Measurements from ENCODE around the gene TAL2. TPM values are rescaled to one million over a fixed set of nuclear protein-coding genes. Genes with fewer than 3 reads are reported as not detected.

TAL2 gene
- total RNA-seq, 1 experiment from 2014 or later = not detected

DNA sequence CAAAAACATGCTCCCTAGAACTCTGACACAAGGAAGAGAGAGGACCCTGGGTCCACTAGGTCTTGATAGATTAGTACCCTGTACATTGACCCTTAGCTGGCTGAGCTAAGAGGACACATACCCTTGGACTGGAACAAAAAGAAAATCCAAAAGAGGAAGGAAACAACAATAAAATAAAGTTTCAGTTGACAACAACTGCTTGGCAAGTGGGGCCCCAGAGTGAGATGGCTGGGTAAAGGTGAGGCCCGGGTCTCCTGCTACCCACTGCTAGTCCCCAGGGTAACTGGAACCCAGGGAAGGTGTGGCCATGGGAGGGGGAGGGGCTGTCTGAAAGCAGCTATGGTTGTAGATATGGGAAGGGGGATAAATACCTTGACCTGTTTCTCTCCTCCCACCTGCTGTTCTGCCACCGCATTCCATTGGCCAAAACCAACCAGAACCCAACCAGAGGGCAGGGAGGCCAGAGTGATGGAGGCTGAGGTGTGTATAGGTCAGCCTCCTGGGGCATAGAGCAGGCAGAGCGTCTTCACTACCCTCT lies 11.7 kb downstream of the TAL2 start:
- intact Hi-C loops (cut with micrococcal nuclease; ENCODE audit: unreplicated experiment) = no loop called here
- H3K27me3 ChIP-seq (ENCODE audit: control insufficient read depth, insufficient read depth, low read length) = no peaks in the 10 kb centered on the region
- CTCF ChIA-PET = no interaction called here
- H3K9me3 ChIP-seq (ENCODE audit: control insufficient read depth, insufficient read depth, low read depth, low read length) = no peaks in the 10 kb centered on the region
- no TSS peak for BruUV-seq (replicated peaks)
- POLR2A ChIA-PET = no interaction called here
- H3K4me3 ChIP-seq (ENCODE audit: low read depth in 2 of 2, low read length in 2 of 2) = no peak overlapping the region
- no peaks in the 10 kb centered on the region for H3K36me3 ChIP-seq (ENCODE audit: control insufficient read depth, insufficient read depth, low read length)
- in situ Hi-C loops (cut with HindIII; ENCODE audit: low pct_unique_long_range_greater_than_20kb, low sequenced_read_pairs) = no loop called here
- no peak overlapping the region for H3K27ac ChIP-seq (ENCODE audit: low read length)
- ATAC-seq (no peak), DNase-seq (ENCODE audit: low read depth, low spot score) (no peak)
- no peaks in the 10 kb centered on the region for H3K4me1 ChIP-seq (ENCODE audit: control insufficient read depth, insufficient read depth, low read length)
- TF ChIP-seq, protein P1, sequence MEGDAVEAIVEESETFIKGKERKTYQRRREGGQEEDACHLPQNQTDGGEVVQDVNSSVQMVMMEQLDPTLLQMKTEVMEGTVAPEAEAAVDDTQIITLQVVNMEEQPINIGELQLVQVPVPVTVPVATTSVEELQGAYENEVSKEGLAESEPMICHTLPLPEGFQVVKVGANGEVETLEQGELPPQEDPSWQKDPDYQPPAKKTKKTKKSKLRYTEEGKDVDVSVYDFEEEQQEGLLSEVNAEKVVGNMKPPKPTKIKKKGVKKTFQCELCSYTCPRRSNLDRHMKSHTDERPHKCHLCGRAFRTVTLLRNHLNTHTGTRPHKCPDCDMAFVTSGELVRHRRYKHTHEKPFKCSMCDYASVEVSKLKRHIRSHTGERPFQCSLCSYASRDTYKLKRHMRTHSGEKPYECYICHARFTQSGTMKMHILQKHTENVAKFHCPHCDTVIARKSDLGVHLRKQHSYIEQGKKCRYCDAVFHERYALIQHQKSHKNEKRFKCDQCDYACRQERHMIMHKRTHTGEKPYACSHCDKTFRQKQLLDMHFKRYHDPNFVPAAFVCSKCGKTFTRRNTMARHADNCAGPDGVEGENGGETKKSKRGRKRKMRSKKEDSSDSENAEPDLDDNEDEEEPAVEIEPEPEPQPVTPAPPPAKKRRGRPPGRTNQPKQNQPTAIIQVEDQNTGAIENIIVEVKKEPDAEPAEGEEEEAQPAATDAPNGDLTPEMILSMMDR (IDR thresholded peaks at IDR 0.05) = no peak
- TF ChIP-seq, protein P2, sequence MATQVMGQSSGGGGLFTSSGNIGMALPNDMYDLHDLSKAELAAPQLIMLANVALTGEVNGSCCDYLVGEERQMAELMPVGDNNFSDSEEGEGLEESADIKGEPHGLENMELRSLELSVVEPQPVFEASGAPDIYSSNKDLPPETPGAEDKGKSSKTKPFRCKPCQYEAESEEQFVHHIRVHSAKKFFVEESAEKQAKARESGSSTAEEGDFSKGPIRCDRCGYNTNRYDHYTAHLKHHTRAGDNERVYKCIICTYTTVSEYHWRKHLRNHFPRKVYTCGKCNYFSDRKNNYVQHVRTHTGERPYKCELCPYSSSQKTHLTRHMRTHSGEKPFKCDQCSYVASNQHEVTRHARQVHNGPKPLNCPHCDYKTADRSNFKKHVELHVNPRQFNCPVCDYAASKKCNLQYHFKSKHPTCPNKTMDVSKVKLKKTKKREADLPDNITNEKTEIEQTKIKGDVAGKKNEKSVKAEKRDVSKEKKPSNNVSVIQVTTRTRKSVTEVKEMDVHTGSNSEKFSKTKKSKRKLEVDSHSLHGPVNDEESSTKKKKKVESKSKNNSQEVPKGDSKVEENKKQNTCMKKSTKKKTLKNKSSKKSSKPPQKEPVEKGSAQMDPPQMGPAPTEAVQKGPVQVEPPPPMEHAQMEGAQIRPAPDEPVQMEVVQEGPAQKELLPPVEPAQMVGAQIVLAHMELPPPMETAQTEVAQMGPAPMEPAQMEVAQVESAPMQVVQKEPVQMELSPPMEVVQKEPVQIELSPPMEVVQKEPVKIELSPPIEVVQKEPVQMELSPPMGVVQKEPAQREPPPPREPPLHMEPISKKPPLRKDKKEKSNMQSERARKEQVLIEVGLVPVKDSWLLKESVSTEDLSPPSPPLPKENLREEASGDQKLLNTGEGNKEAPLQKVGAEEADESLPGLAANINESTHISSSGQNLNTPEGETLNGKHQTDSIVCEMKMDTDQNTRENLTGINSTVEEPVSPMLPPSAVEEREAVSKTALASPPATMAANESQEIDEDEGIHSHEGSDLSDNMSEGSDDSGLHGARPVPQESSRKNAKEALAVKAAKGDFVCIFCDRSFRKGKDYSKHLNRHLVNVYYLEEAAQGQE (IDR thresholded peaks at IDR 0.05; ENCODE audit: insufficient read depth in 1 of 2, low read depth in 2 of 2, low read length in 1 of 2) = no peak
- TF ChIP-seq TCF7L2 (IDR thresholded peaks at IDR 0.05; ENCODE audit: low read depth, low read length) = no peak
- TF ChIP-seq POLR2AphosphoS5 (IDR thresholded peaks at IDR 0.05; ENCODE audit: low read depth, low read length) = no peak
- no peak for TF ChIP-seq SIN3A (IDR thresholded peaks at IDR 0.05; ENCODE audit: borderline replicate concordance, insufficient read depth, low read depth, low read length)

DNA sequence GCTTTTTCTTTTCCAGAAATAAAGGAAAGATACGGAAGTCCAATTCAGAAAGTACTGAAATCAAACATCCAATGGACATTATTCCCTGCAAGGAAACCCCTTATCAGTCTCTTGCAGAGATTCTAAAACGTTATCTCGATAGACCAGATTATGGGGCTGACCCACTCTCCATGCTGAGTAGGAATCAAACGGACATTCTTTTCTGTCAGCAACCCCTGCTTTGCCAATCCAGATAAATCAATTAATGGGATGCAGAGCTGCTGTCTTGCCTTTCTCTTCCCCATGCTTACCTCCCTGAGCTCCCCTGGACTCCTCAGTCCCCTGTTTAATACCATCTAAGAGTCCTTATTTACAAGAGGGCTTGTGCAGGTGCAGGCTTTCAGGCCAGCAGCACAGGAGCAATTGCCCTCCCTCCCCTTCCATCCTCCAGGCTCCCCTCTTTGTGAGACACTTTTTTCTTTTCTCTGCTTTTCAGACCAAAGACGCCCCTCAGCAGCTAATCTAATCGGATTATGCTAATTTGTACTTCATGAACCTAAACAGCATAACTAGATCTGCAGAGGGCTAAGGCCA lies 14.2 kb downstream of the TAL2 start:
- ChIA-PET POLR2A (interaction anchor here (0.6 kb wide), 1 partner anchor 231 kb away, joined by 3 read pairs; no protein-coding TSS in a partner anchor), CTCF (no interaction called here)
- ATAC-seq (no peak), DNase-seq (ENCODE audit: low read depth, low spot score) (no peak)
- H3K9me3 ChIP-seq (ENCODE audit: control insufficient read depth, insufficient read depth, low read depth, low read length) = no peaks in the 10 kb centered on the region
- BruUV-seq (replicated peaks) = no TSS peak
- H3K27me3 ChIP-seq (ENCODE audit: control insufficient read depth, insufficient read depth, low read length) = no peaks in the 10 kb centered on the region
- no peak overlapping the region for H3K27ac ChIP-seq (ENCODE audit: low read length)
- H3K36me3 ChIP-seq (ENCODE audit: control insufficient read depth, insufficient read depth, low read length) = no peaks in the 10 kb centered on the region
- H3K4me1 ChIP-seq (ENCODE audit: control insufficient read depth, insufficient read depth, low read length) = no peaks in the 10 kb centered on the region
- intact Hi-C loops (cut with micrococcal nuclease; ENCODE audit: unreplicated experiment) = no loop called here
- TF ChIP-seq, protein P2 (IDR thresholded peaks at IDR 0.05; ENCODE audit: insufficient read depth in 1 of 2, low read depth in 2 of 2, low read length in 1 of 2) = no peak
- TF ChIP-seq TCF7L2 (IDR thresholded peaks at IDR 0.05; ENCODE audit: low read depth, low read length) = no peak
- TF ChIP-seq SIN3A (IDR thresholded peaks at IDR 0.05; ENCODE audit: borderline replicate concordance, insufficient read depth, low read depth, low read length) = no peak
- TF ChIP-seq, protein P1 (IDR thresholded peaks at IDR 0.05) = no peak
- TF ChIP-seq POLR2AphosphoS5 (IDR thresholded peaks at IDR 0.05; ENCODE audit: low read depth, low read length) = no peak
- no peak overlapping the region for H3K4me3 ChIP-seq (ENCODE audit: low read depth in 2 of 2, low read length in 2 of 2)
- in situ Hi-C loops (cut with HindIII; ENCODE audit: low pct_unique_long_range_greater_than_20kb, low sequenced_read_pairs) = no loop called here

All from Panc1 (cell line).